ENCODE measurements around the gene C12orf75.
"Not testable (repeated sequence)": the region's sequence is repeated elsewhere in the genome, so short reads cannot be mapped to it uniquely, and the experiment has no call there.

C12orf75 gene

GRCh38 chr12:105330283-105330930 is at the start of gene C12orf75:
C12orf75 (plus strand) TSS chr12:105330691; CDS start chr12:105330892, 201 bp downstream.
- DNase-seq (ENCODE audit: low read depth) = peak; percentile 59

GRCh38 chr12:105280966-105281693 is 49.4 kb upstream of the C12orf75 start:
- no peak for DNase-seq (ENCODE audit: low read depth)

DNA sequence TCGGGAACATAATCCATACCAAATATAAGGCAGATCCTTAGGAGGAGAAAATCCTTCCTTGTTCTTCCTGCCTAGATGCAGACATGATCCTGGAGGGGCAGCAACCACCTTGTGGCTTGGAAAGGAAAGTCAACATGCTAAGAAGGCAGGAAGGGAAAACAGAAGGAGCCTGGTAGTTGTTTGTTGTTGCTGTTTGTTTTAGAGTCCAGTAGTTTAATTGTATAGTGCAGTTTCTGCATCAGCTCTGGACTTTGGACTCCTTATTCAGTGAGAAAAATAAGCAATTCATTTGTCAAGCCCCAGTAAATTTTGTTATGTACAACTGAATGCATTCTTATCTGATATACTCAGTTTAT is 48.8 kb upstream of the C12orf75 start:
- DNase-seq (ENCODE audit: low read depth) = no peak

DNA sequence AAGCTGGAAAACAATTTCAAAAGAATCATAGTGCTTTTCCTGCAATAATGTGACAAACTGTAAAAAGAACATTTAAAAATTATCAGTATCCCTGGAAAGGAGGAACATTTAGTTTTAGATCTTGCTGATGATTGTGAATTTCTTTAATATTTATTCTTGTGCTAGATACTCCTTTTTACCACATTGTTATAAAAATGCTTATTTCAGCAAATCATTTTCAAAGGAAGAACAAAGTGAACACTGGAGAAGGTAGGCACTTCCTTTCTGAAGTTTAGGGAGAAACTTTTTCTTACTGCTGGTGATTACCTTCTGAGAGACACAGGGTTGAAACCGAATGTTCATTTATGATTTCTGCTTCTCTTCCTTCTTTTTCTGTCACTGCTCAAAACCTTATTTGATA is 45.1 kb upstream of the C12orf75 start:
- DNase-seq (ENCODE audit: low read depth) = no peak

- DNase-seq (ENCODE audit: low read depth) = no peak
These were observed 43.1 kb upstream of the C12orf75 start for GRCh38 chr12:105287408-105287807.

DNA sequence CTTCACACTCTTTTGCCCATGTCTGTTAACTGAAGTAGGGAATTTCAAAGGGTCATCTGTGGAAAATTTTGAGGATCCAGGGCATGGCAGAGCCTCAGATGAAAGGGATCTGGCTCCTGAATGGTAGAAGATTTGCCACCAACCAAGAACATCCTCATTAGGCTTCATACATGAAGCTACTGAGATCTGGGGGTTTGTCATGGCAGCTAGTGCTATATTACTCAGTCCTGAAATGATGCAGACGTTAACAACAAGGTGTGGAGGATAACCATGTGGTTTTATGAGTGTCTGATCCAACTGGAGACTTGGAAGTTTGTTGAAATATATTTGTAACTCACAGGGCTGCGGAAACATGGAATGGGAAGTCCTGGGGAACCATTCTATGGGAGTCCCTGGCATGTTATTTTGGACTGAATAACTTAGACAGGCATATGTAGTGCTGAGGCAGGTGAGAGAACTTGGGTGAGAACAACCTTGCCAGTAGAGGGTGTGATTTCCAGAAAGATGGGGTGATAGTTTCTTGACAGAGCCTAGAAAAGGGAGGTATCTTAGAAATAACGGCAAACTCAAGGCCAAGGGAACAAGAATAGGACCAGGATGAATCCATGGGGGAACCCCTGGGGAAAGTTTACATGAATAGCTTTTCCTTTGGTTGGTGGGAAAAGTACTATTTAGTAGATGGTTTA is 42.0 kb upstream of the C12orf75 start:
- no peak for DNase-seq (ENCODE audit: low read depth)

DNA sequence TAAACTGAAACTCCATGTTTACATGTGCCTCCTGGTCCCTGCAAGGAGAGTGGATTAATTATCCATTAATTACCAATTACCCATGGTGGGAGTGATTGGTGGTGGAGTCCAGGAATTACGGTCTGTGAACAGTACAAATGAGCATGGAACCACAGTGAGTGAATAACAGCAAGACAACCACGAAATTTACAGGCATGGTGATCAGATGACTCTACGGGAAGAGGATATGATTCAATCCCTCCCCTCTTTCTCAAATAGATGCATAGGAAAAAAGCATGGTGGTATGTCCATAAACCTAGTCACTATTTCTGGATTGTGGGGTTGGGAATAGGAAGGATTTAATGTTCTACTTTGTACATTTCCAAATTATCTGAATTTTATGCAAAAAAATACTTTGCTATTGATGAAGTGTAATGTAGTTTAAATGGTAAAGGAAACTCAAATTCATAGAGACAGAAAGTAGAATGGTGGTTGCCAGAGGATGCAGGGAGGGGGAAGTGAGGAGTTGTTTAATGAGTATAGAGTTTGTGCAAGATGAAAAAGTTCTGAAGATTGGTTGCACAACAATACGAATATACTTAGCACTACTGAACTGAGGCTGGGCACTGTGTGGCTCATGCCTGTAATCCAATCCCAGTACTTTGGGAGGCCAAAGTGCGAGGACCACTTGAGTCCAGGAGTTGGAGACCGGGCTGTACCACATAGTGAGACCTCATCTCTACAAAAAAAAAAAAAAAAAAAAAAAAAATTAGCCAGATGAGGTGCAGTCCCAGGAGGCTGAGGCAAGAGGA is 41.2 kb upstream of the C12orf75 start:
- no peak for DNase-seq (ENCODE audit: low read depth)

- DNase-seq (ENCODE audit: low read depth) = no peak
These were observed 39.0 kb upstream of the C12orf75 start for GRCh38 chr12:105291531-105291930.

- DNase-seq (ENCODE audit: low read depth) = no peak
These were observed 37.8 kb upstream of the C12orf75 start for GRCh38 chr12:105292705-105293104.

GRCh38 chr12:105293187-105293586 is 37.3 kb upstream of the C12orf75 start:
- no peak for DNase-seq (ENCODE audit: low read depth)

DNA sequence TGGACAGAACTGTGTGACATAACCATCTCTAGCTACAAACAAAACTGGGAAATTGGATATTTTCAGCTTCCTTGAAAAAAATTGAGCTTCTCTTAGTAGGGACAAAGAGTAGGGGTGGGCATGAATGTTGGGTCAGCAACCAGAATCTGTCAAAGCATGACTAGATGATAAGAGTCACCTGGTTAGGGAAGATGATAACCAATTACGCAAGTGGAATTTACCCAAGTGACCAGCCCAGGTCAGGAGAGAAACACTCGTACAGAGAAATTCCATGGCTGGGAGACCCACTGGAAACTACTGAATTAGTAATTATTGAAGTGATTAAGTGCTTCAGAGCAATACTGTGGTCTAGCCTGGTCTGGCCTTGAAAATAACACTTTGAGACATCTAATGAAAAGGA is 36.3 kb upstream of the C12orf75 start:
- no peak for DNase-seq (ENCODE audit: low read depth)

DNA sequence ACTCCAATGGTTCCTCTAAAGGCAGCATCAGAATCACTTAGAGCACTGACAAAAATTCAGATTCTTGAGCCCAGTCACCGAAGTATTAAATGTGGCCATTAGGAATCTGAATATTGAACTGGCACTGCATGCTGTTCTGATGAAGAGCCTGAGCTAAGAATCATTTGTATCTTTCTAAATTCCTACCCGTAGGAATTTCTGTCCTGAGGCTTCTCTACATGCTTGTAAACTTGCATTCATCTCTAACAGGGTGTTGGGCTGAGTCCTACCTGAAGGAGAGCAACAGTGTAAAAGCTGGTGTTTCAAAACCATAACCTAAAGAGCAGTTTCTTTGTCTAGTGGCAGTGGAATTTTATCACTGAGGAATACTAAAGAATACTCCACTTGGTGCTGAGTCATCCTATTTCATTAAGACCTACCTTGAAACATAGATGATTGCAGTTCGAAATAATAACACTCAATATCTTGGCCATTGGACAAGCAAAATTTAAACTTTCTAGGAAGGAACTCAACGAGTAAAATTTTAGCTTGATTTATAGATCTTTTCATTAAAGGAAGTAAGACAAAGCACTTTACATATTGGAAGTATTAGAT is 35.5 kb upstream of the C12orf75 start:
- no peak for DNase-seq (ENCODE audit: low read depth)

DNA sequence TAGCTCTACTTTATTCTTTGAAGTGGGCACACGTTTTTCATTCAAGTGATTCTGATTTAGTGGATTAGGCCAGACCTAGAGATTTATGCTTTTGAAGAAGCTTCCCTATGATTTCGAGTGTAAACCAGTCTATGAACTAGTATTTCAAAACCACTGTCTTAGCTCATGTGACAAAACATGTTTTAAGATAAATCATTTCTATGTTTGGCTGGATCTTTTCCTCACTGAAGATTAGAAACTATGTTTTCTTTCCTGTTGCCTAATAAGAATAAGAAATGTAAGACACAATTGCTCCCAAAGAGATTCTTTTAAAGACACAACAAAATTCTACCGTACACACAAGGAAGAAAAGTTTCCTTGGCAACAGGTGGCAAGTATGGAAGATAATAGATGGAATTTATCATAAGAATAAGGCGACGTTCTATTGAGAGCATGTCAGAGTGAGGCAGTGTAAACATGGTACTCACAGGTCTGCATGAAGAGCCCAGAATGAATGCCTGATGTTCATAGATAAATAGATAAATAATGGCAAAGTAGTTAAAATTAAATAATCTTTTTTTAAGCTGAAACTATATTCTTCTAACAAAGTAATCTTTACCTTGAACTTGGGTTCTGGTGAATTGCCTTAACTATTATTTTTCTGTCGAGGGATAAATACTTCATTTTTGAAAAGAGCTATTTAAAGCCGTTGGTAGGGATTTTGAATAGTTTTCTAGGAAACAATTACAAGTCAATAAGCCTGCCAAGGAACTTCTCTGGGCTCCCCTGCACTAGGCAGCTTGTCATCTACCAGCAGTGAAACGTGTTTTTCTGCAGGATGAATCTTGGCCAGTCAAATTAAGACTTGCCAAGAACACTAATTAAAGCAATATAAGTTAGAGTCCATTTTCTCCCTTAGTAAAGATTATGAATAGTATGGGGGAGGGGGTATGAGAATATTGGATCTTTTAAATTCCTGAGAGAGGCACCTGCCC is 34.1 kb upstream of the C12orf75 start:
- no peak for DNase-seq (ENCODE audit: low read depth)

DNA sequence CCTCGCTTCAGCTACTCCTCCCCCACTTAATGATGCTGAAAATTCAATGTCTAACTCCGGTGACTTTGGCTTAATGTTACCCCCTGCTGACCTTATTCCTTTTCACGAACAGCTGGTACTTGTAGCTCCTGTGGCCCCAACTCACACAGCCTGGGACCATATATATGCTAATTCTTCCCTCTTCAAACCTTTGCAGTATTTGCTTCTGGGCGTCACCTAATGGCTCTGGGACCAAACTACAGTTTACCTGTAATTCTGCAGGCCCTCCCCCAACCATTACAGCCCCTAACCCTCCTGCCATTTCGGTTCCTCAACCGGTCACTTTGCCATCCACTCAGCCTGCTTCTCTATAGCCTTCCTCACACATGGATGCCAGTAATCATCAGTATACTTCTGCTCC is 29.6 kb upstream of the C12orf75 start:
- no peak for DNase-seq (ENCODE audit: low read depth)

GRCh38 chr12:105301696-105302095 is 28.8 kb upstream of the C12orf75 start:
- no peak for DNase-seq (ENCODE audit: low read depth)

DNA sequence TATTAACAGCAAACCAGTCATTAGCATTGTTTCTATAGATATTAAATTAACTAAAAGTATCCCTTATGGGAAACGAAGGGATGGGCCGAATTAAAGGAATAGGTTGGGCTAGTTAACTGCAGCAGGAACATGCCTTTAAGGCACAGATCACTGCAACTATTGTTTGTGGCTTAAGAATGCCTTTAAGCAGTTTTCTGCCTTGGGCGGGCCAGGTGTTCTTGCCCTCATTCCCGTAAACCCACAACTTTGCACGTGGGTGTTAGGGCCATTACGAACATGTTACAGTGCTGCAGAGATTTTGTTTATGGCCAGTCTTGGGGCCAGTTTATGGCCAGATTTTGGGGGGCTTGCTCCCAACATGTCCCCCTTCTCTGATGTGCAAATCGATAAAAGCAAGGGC is 27.5 kb upstream of the C12orf75 start:
- DNase-seq (ENCODE audit: low read depth) = not testable (repeated sequence)

GRCh38 chr12:105304626-105305025 is 25.9 kb upstream of the C12orf75 start:
- DNase-seq (ENCODE audit: low read depth) = not testable (repeated sequence)

DNA sequence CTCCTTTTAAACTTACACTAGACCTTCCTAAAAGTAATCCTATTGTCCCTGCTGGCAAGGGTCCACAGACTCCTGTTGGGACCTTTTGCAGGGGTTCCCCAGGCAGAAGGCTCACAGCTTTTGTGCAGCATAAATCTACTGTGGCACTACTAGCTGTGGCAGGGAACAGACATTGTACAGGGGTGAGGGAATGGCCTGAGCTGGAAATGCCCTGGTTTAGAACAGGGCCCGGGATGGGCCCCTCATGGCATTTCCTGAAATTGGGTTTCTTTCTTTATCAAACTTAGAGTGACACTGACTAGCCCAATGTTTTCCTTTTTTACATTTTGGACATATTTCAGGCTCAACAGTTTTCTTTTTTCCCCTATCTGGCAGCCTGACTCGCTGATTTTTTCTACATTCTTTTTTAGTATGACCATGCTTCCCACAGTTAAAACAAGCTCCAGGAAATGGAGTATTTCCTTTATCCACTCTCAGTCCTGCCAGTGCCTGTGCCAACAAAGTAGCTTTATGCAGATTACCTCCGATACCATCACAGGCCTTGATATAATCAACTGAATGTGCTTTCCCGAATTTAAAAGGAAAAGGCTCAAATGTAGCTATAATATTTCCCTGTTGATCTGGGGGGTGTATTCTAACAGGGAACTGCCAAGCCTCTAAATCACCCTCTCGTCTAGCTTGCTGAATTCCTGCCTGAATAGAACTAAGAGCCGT is 22.7 kb upstream of the C12orf75 start:
- DNase-seq (ENCODE audit: low read depth) = not testable (repeated sequence)

- not testable (repeated sequence) for DNase-seq (ENCODE audit: low read depth)
These were observed 21.7 kb upstream of the C12orf75 start for GRCh38 chr12:105308839-105309238.

- DNase-seq (ENCODE audit: low read depth) = not testable (repeated sequence)
These were observed 21.1 kb upstream of the C12orf75 start for GRCh38 chr12:105309384-105309783.

All from GM04504 (cell line).